Activated B cell treated with CpG ODN at 0.5 μM for 24 hours (primary cell): ENCODE results near the gene WNT5B. TPM values are rescaled to one million over a fixed set of nuclear protein-coding genes. Genes with fewer than 3 reads are reported as not detected.

ENCODE experiments used
- ATAC-seq: fragments of 200-7000 bp; cut with Tn5 transposase; one replicate; pipeline ENCODE4 v1.10.0; 2021; ENCODE audit warnings: low read depth, mild to moderate bottlenecking, moderate library complexity
- CTCF ChIA-PET: fragments of 350-600 bp; sonication (Branson Sonifier 250); formaldehyde crosslinking; loops from one replicate; lab custom pipeline; 2021; ENCODE audit warnings: antibody characterized with exemption; lab: Charles Lee
- POLR2A ChIA-PET: fragments of 350-600 bp; sonication (Branson Sonifier 250); formaldehyde crosslinking; loops from one replicate; lab custom pipeline; 2021; ENCODE audit warnings: antibody characterized with exemption; lab: Charles Lee
- DNase-seq: peaks from one replicate; pipeline ENCODE4 v3.0.0; 2022
- H3K27ac Mint-ChIP-seq: one replicate; pipeline ENCODE4 v1.8.0; 2020; ENCODE audit warnings: mixed read lengths
- H3K27me3 Mint-ChIP-seq: one replicate; pipeline ENCODE4 v1.8.0; 2021; ENCODE audit warnings: mixed read lengths
- H3K36me3 Mint-ChIP-seq: one replicate; pipeline ENCODE4 v1.8.0; 2021; ENCODE audit warnings: low read depth, mixed read lengths
- H3K4me1 Mint-ChIP-seq: one replicate; pipeline ENCODE4 v1.8.0; 2021; ENCODE audit warnings: mixed read lengths
- H3K4me3 Mint-ChIP-seq: one replicate; pipeline ENCODE4 v1.8.0; 2020; ENCODE audit warnings: mild to moderate bottlenecking, mixed read lengths
- H3K9me3 Mint-ChIP-seq: one replicate; pipeline ENCODE4 v1.8.0; 2020; ENCODE audit warnings: mixed read lengths
- intact Hi-C: fragments of 100-400 bp; cut with micrococcal nuclease; formaldehyde crosslinking; loops from one replicate; pipeline ENCODE4 v1.15.1; 2024
- total RNA-seq: library from RNA; stranded (reverse); gene quantifications from 2 replicates; pipeline ENCODE4 v1.2.3, GENCODE V29; 2022
- TF ChIP-seq, protein P1 (sequence below): fragments of 200-600 bp; IDR thresholded peaks from one replicate; pipeline ENCODE4 v1.8.0; 2022; ENCODE audit warnings: antibody characterized with exemption, mild to moderate bottlenecking

WNT5B gene
- total RNA-seq, 1 donor from 2014 or later: 1.0 TPM

DNA sequence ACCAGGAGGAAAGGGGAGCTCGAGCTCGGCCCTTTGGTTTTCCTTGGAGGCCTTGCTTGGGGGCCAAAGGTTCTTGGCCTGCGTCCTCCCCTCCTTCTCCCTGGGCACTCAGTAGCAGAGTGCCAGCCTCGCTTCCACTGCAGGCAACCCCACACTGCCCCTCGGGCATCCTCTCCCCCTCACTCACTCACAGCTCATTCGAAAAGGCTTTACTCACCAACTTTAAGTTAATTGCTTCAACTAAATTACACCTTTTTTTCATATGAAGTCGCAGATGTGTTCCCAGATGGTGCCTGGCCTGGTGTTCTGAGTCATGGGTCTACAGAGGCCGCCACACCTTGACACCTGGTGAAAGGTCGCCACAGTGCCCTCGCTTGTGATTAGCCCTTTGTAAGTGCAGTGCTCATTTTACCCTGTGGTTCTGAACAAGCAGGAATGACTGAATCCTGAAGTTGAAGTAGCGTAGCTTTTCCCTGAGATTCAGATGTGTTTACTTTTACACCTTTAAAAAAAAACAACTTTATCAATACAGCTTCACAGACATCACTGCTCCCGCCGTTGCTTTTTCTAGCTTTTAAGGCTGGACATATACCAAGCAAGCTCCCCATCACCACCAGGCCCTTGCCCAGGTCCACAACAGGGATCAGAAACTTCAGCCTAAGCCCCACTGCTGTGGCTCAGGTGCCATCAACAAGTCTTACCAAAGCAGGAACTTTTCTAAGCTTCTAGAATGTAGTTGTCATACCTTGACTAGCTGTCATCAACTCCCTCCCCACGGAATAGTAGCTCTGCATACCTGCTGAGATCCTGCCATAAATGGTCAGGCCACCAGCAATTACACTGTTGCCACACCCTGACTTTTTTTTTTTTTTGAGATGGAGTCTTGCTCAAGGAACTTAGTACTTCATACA lies 41.6 kb downstream of the WNT5B start:
- intact Hi-C loops: no loop called here
- no peak overlapping the region for H3K4me3 Mint-ChIP-seq
- ATAC-seq: no peak
- H3K9me3 Mint-ChIP-seq: no peaks in the 10 kb centered on the region
- CTCF ChIA-PET: interaction anchor here (0.9 to 1.5 kb wide), 3 partner anchors 17 to 120 kb away, joined by 3 to 6 read pairs (median 5); no protein-coding TSS in a partner anchor
- H3K4me1 Mint-ChIP-seq: peaks cover 19% of the 10 kb centered on the region
- POLR2A ChIA-PET: interaction anchor here (0.6 to 1.2 kb wide), 3 partner anchors 20 to 546 kb away, joined by 3 to 4 read pairs (median 4); no protein-coding TSS in a partner anchor
- H3K27ac Mint-ChIP-seq: no peak overlapping the region
- TF ChIP-seq, protein P1, sequence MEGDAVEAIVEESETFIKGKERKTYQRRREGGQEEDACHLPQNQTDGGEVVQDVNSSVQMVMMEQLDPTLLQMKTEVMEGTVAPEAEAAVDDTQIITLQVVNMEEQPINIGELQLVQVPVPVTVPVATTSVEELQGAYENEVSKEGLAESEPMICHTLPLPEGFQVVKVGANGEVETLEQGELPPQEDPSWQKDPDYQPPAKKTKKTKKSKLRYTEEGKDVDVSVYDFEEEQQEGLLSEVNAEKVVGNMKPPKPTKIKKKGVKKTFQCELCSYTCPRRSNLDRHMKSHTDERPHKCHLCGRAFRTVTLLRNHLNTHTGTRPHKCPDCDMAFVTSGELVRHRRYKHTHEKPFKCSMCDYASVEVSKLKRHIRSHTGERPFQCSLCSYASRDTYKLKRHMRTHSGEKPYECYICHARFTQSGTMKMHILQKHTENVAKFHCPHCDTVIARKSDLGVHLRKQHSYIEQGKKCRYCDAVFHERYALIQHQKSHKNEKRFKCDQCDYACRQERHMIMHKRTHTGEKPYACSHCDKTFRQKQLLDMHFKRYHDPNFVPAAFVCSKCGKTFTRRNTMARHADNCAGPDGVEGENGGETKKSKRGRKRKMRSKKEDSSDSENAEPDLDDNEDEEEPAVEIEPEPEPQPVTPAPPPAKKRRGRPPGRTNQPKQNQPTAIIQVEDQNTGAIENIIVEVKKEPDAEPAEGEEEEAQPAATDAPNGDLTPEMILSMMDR: no peak
- DNase-seq: no peak
- H3K36me3 Mint-ChIP-seq: no peaks in the 10 kb centered on the region
- no peaks in the 10 kb centered on the region for H3K27me3 Mint-ChIP-seq

DNA sequence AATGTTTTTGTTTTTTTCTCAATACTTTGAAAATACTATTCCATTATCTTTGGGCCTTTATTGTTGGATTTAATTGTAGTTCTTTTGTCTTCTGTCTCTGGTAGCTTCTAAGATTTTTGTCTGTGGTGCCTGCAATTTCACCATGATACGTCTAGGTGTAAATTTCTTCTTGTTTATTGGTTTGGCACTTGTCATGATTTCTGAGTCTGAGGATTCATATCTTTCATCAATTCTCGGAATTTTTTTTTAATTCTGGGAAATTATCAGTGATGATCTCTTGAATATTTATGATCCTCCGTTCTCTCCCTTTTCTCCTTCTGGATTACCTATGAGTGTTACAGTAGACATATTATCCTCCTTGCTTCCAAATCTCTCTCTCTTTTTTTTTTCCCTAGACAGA lies 47.0 kb downstream of the WNT5B start:
- intact Hi-C loops: no loop called here
- Mint-ChIP-seq H3K27me3 (peaks cover 4% of the 10 kb centered on the region), H3K4me1 (no peaks in the 10 kb centered on the region), H3K9me3 (no peaks in the 10 kb centered on the region), H3K36me3 (no peaks in the 10 kb centered on the region), H3K4me3 (no peak overlapping the region), H3K27ac (no peak overlapping the region)
- ATAC-seq (no peak), DNase-seq (no peak)
- ChIA-PET POLR2A (no interaction called here), CTCF (no interaction called here)
- TF ChIP-seq, protein P1: no peak

DNA sequence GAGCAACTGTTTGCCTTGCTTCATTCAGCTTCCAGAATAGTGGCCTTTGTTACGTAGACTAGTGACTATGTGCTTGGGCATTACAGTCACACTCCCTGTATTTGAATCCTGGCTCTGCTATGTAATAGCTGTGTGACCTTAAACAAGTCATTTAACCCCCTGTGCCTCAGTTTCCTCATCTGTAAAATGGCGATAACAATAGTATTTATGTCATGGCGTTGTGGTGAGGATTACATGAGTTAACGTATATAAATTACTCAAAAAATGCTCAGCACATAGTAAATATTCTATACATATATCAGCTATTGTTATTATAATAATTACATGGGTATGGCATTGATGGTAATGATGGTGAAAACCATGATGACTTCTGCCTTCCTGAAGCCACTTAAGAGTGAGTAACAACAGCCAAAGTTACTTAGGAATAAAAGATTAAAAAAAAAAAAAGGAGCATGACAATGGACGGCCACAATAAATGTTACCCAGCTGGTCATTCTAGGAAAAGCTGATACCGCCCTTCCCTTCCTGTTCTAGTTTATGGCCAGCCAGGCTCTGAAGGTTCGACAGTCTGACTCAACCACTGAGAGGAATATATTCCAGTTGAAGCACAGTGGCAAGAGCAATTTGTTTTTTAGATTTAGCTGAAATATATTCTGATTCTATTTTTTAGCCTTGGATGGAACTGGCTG lies 51.9 kb downstream of the WNT5B start:
- TF ChIP-seq, protein P1: no peak
- Mint-ChIP-seq H3K9me3 (no peaks in the 10 kb centered on the region), H3K4me1 (no peaks in the 10 kb centered on the region), H3K27ac (no peak overlapping the region), H3K4me3 (no peak overlapping the region), H3K27me3 (peaks cover 6% of the 10 kb centered on the region), H3K36me3 (no peaks in the 10 kb centered on the region)
- ATAC-seq: no peak
- POLR2A ChIA-PET: interaction anchor here (2.1 kb wide), 1 partner anchor 10 kb away, joined by 5 read pairs; the partner anchor contains the start of gene ADIPOR2
- no peak for DNase-seq
- intact Hi-C loops: no loop called here
- CTCF ChIA-PET: interaction anchor here (0.9 kb wide), 1 partner anchor 110 kb away, joined by 3 read pairs; no protein-coding TSS in a partner anchor

DNA sequence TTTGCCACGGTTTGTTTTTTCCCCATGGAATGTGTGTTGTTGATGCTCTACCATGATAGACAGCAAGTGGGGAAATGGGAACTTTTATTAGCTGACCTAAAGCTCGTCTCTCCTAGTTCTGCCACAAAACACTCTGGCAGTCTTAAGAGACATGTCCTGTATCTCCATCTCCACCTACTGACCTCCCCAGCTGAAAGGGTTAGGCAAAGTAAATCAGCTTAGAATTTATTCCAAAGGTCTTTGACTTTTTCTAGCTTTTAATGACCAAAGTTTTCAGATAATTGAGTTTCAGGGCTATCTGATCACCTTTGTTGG lies 52.4 kb downstream of the WNT5B start:
- TF ChIP-seq, protein P1: no peak
- Mint-ChIP-seq H3K36me3 (no peaks in the 10 kb centered on the region), H3K4me3 (no peak overlapping the region), H3K27ac (no peak overlapping the region), H3K27me3 (peaks cover 9% of the 10 kb centered on the region), H3K9me3 (no peaks in the 10 kb centered on the region), H3K4me1 (no peaks in the 10 kb centered on the region)
- ChIA-PET CTCF (interaction anchor here (0.9 kb wide), 1 partner anchor 110 kb away, joined by 3 read pairs; no protein-coding TSS in a partner anchor), POLR2A (interaction anchor here (2.1 kb wide), 1 partner anchor 9 kb away, joined by 5 read pairs; the partner anchor contains the start of gene ADIPOR2)
- intact Hi-C loops: no loop called here
- ATAC-seq (no peak), DNase-seq (no peak)
